Kidney (tissue), 14 donors: ENCODE measurements around the gene NBL1. TPM values are rescaled to one million over a fixed set of nuclear protein-coding genes. Genes with fewer than 3 reads are reported as not detected.

Source experiments
- DNase-seq, 5 donors: peaks; one replicate each; pipeline ENCODE4 v3.0.0-alpha.2; 2013 to 2020
- FAIRE-seq: peaks from 2 replicates; lab custom pipeline; 2012; peaks lifted over from hg19 to GRCh38; lab: Jason Lieb, UNC
- H3K27ac ChIP-seq, 2 donors: one replicate each; pipeline ENCODE4 v1.7.0; 2013; ENCODE audit warnings: low read depth in 2 of 2, low read length in 2 of 2, inconsistent platforms in 1 of 2
- H3K27me3 ChIP-seq: one replicate; pipeline ENCODE4 v1.7.1; 2013; ENCODE audit warnings: low read length, inconsistent platforms; ENCODE audit not compliant: control insufficient read depth, insufficient read depth
- H3K36me3 ChIP-seq, 3 donors: one replicate each; pipeline versions ENCODE4 v1.7.0 to v1.7.1; 2013; ENCODE audit warnings: low read length in 3 of 3, control low read depth in 1 of 3, inconsistent platforms in 1 of 3; ENCODE audit not compliant: insufficient read depth in 3 of 3, control insufficient read depth in 2 of 3
- H3K4me1 ChIP-seq, 3 donors: one replicate each; pipeline versions ENCODE4 v1.7.0 to v1.7.1; 2013; ENCODE audit warnings: low read length in 3 of 3, inconsistent platforms in 1 of 3, low read depth in 1 of 3; ENCODE audit not compliant: control insufficient read depth in 2 of 3, insufficient read depth in 2 of 3
- H3K4me3 ChIP-seq, 3 donors: one replicate each; pipeline versions ENCODE4 v1.7.0 to v1.8.1; 2013; ENCODE audit warnings: low read length in 3 of 3, control low read depth in 1 of 3, inconsistent platforms in 1 of 3
- H3K9ac ChIP-seq, 3 donors: one replicate each; pipeline versions ENCODE4 v1.7.0 to v1.7.1; 2013; ENCODE audit warnings: low read length in 3 of 3, control low read depth in 1 of 3, inconsistent platforms in 1 of 3
- H3K9me3 ChIP-seq, 3 donors: one replicate each; pipeline versions ENCODE4 v1.7.0 to v1.7.1; 2013; ENCODE audit warnings: low read length in 3 of 3, control low read depth in 1 of 3, inconsistent platforms in 1 of 3; ENCODE audit not compliant: control insufficient read depth in 2 of 3, insufficient read depth in 1 of 3
- intact Hi-C: fragments of 100-400 bp; cut with DNase I; formaldehyde crosslinking; loops from one replicate; pipeline ENCODE4 v1.11.1; 2022
- polyA plus RNA-seq: library from polyadenylated mRNA; stranded (reverse); fragments of 350-450 nt; fragmentation: Illumina TruSeq; extraction: RNeasy Lipid Tissue Mini Kit (QIAGEN cat#74804); gene quantifications from one replicate; pipeline ENCODE4 v1.2.3, GENCODE V29; 2014; ENCODE audit warnings: low read depth, low replicate concordance; ENCODE audit not compliant: insufficient read depth
- total RNA-seq: library from RNA; stranded (reverse); fragmentation: NEBNext Ultra II Directional; extraction: Animal tissue kit (Norgen Biotek cat#: 25700); gene quantifications from one replicate; pipeline ENCODE4 v1.2.1, GENCODE V29; 2021
- TF ChIP-seq, protein P1 (sequence below): IDR thresholded peaks from 3 replicates; pipeline ENCODE4 v1.5.1; 2012; ENCODE audit warnings: mild to moderate bottlenecking, moderate library complexity, borderline replicate concordance; ENCODE audit not compliant: insufficient read depth; ENCODE audit errors: extremely low read depth
- donor health status: control.
- donor health status: control.
- donor health status: control.
- donor health status: control.
- donor health status: control.
- donor health status: DM: yes; HTN: yes; CAD: no.
- donor health status: Normal renal cell carcinoma (clear cell type).

Gene NBL1
- total and polyA plus RNA-seq, 2 donors from 2014 or later = 47.4 to 141 TPM

GRCh38 chr1:19608232-19608631 lies 35.9 kb upstream of the NBL1 start:
- H3K9ac ChIP-seq = no peak overlapping the region
- H3K4me3 ChIP-seq = no peak overlapping the region
- H3K27me3 ChIP-seq = no peaks in the 10 kb centered on the region
- no peaks in the 10 kb centered on the region for H3K36me3 ChIP-seq
- TF ChIP-seq, protein P1, sequence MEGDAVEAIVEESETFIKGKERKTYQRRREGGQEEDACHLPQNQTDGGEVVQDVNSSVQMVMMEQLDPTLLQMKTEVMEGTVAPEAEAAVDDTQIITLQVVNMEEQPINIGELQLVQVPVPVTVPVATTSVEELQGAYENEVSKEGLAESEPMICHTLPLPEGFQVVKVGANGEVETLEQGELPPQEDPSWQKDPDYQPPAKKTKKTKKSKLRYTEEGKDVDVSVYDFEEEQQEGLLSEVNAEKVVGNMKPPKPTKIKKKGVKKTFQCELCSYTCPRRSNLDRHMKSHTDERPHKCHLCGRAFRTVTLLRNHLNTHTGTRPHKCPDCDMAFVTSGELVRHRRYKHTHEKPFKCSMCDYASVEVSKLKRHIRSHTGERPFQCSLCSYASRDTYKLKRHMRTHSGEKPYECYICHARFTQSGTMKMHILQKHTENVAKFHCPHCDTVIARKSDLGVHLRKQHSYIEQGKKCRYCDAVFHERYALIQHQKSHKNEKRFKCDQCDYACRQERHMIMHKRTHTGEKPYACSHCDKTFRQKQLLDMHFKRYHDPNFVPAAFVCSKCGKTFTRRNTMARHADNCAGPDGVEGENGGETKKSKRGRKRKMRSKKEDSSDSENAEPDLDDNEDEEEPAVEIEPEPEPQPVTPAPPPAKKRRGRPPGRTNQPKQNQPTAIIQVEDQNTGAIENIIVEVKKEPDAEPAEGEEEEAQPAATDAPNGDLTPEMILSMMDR = no peak
- FAIRE-seq (no peak), DNase-seq (no peak)
- peaks cover 0 to 18% (median 5%) of the 10 kb centered on the region in 3 donors for H3K4me1 ChIP-seq
- H3K9me3 ChIP-seq = no peaks in the 10 kb centered on the region
- intact Hi-C loops = no loop called here
- H3K27ac ChIP-seq = no peak overlapping the region

DNA sequence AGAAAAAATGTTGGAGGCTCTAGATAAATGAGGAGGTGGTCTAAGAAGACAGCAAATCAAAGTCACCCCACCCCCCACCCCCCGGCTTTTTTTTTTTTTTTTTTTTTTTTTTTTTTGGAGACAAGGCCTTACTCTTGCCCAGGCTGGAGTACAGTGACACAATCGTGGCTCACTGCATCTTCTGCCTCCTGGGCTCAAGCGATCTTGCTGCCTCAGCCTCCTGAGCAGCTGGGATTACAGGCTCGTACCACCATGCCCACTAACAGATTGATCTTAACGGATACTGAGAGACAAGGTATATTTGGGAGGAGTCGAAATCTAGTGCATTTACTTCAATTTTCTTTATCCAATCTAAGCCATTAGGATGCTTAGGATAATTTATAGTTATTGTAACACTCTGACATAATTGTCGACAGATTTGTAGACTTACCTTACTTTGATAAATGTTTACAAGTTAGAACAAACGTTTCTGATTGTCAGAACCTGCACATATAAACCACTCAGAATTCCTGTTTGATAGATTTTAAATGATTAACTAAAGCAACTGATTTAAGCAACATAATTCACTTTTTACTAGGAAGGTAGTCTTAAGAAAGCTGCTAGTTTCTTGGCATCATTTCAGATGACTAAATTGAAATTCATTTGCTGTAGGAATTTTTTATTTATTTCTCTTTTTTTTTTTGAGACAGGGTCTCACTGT lies 33.7 kb upstream of the NBL1 start:
- Histone ChIP-seq H3K4me3 (no peak overlapping the region), H3K36me3 (no peaks in the 10 kb centered on the region), H3K9ac (no peak overlapping the region), H3K4me1 (peaks cover 0 to 26% (median 6%) of the 10 kb centered on the region in 3 donors), H3K27ac (no peak overlapping the region), H3K9me3 (no peaks in the 10 kb centered on the region), H3K27me3 (no peaks in the 10 kb centered on the region)
- TF ChIP-seq, protein P1 = no peak
- FAIRE-seq (no peak), DNase-seq (peak in 1 of 5 donors; percentile 13)
- intact Hi-C loops = no loop called here

- Histone ChIP-seq H3K9me3 (no peaks in the 10 kb centered on the region), H3K36me3 (peaks cover 0 to 6% (median 0%) of the 10 kb centered on the region in 3 donors), H3K9ac (no peak overlapping the region), H3K27me3 (no peaks in the 10 kb centered on the region), H3K27ac (no peak overlapping the region), H3K4me1 (peaks cover 0 to 29% (median 7%) of the 10 kb centered on the region in 3 donors), H3K4me3 (no peak overlapping the region)
- TF ChIP-seq, protein P1 = no peak
- intact Hi-C loops = no loop called here
- FAIRE-seq (no peak), DNase-seq (no peak)
Measured at GRCh38 chr1:19612530-19612929, 31.6 kb upstream of the NBL1 start.
